Superior temporal gyrus (tissue), 1 donor: Measurements from ENCODE around the gene KLHL11.
"Not testable (repeated sequence)": the region's sequence is repeated elsewhere in the genome, so short reads cannot be mapped to it uniquely, and the experiment has no call there.

ENCODE experiments used
- DNase-seq: peaks from one replicate; pipeline ENCODE4 v3.0.0-alpha.2; 2016; ENCODE audit errors: extremely low spot score

The KLHL11 gene

GRCh38 chr17:41891135-41892020 lies 26.2 kb upstream of the KLHL11 start:
- DNase-seq = no peak

DNA sequence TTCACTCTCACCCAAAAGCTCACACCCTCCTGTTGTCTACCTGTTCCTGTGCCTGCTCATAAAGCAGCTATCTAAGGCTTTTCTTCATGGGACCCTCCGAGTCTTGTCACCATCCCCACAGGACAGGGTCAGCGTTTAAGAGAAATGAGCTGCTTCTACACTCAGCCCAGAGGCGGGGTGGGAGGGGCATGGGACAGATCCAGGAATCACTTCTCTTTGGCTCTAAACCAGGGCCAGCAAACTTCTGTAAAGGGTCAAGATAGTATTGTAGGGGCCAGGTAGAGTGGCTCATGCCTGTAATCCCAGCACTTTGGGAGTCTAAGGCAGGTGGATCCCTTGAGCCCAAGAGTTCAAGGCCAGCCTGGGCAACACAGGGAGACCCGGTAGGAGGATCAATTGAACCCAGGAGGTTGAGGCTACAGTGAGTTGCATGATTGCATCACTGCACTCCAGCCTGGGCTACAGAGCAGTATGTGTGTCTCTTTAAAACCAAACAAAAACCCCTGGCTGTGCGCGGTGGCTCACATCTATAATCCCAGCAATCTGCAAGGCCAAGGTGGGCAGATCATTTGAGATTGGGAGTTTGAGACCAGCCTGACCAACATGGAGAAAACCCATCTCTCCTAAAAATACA lies 23.2 kb upstream of the KLHL11 start:
- DNase-seq = no peak

GRCh38 chr17:41885733-41886132 lies 20.5 kb upstream of the KLHL11 start:
- DNase-seq = peak; percentile 37

DNA sequence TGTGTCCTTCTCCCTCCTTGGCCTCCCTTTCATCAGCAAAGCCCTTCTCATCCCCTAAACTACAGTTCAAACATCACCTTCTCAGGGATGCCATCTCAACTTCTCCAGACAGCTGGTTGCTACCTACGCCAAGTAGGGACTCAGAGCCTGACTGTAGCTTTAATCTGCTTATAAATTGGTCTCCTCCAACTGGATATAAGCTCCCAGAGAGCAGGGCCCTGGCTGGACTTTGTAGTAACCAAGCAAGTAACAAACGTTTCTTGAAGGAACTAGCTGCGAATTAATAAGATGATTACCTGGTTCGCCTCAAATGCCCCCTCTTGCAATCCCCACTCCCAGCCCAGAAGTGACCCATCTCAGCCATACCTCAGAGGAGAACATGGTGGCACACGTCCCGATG lies 17.5 kb upstream of the KLHL11 start:
- DNase-seq = no peak

GRCh38 chr17:41880130-41880529 lies 14.9 kb upstream of the KLHL11 start:
- no peak for DNase-seq

DNA sequence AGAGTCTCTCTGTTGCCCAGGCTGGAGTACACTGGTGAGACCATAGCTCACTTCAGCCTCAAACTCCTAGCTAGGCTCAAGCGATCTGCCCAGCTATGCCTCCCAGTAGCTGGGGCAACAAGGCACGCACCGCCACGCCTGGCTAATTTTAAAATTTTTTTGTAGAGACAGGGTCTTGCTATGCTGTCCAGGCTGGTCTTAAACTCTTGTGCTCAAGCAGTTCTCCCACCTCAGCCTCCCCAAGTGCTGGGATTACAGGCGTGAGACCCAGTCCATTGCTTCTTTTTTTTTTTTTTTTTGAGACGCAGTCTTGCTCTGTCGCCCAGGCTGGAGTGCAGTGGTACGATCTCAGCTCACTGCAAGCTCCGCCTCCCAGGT lies 9.1 kb upstream of the KLHL11 start:
- DNase-seq = not testable (repeated sequence)

- DNase-seq = no peak
These were observed 8.5 kb upstream of the KLHL11 start for GRCh38 chr17:41873559-41874292.

DNA sequence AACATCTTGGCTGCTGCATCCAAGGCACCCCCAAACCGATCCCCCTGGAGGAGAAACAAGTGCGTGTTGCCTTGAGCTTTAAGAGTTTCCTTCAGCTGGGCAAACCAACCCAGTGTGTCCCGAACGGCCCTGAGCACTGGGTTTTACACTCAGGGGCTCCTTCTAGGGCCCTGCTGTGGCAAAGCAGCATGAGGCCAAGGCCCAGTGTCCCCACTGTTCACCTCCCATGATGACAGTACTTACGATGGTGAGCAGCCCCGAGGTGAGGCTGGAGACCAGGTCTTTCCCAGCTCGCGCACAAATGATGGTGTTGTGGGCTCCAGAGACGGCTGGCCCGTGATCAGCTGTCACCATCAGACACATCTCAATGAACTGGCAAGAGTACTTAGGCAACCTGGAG lies 6.6 kb upstream of the KLHL11 start:
- no peak for DNase-seq

- DNase-seq = no peak
These were observed 5.4 kb upstream of the KLHL11 start for GRCh38 chr17:41870627-41871026.

GRCh38 chr17:41870097-41870496 lies 4.9 kb upstream of the KLHL11 start:
- no peak for DNase-seq

- no peak for DNase-seq
These were observed 4.2 kb upstream of the KLHL11 start for GRCh38 chr17:41869426-41869825.

GRCh38 chr17:41868568-41868967 lies 3.3 kb upstream of the KLHL11 start:
- no peak for DNase-seq

DNA sequence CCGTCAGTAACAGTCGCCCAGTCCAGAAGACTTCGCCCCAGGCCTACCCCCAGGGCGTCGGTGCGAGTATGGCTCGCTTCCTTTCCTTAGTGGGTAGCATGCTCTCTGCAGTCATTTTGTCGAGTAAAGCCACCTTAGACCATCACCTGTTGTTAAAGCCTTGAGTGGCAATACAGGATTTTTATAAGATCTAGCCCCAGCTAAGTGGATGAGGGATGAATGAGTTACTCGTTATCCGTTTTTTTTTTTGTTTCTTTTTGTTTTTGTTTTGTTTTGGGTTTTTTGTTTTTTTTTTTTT lies 322 bp upstream of the KLHL11 start:
- DNase-seq = no peak

DNA sequence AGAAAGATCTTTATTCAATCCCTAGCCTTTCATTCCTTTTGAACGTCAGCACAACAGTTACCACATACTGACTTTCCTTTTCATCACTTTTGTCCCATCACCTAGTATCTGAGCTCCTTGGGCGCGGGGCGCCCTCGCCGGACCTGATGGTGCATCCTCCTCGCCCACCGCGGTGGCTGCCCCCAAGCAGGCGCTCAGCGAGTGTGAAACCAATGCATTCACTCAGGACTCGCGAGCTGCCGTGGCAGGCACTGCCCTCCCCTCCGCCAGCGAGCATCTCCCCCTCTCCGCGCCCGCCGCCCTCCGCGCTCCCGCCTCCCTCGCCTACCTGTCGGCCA lies 756 bp downstream of the KLHL11 start:
- DNase-seq = no peak

DNA sequence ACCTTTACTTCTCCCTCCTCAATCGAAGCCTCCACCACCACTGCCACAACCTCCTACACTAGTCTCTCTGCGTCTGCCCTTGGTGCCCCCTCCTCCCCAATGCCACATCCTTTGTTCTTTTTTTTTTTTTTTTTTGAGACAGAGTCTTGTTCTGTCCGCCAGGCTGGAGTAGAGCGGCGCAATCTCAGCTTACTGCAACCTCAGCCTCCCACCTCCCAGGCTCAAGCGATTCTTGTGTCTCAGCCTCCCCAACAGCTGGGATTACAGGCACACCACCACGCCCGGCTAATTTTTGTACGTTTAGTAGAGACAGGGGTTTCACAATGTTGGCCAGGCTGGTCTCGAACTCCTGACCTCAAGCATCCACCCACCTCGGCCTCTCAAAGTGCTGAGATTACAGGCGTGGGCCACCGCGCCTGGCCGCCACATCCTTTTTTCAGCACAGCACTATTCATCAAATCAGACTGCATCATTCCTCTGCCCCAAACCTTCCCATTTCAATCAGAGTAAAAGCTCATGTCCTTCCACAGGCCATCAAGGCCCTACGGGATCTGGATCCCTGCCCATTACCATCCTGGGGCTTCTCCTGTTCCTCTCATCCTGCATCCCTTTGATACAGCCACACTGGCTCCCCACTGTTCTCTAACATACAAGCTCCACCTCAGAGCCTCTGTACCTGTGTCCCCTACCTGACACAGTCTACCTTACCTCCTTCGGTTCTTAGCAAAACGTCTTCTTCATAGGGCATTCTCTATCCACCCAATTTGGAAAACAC lies 2.0 kb downstream of the KLHL11 start:
- peak; percentile 31 for DNase-seq

DNA sequence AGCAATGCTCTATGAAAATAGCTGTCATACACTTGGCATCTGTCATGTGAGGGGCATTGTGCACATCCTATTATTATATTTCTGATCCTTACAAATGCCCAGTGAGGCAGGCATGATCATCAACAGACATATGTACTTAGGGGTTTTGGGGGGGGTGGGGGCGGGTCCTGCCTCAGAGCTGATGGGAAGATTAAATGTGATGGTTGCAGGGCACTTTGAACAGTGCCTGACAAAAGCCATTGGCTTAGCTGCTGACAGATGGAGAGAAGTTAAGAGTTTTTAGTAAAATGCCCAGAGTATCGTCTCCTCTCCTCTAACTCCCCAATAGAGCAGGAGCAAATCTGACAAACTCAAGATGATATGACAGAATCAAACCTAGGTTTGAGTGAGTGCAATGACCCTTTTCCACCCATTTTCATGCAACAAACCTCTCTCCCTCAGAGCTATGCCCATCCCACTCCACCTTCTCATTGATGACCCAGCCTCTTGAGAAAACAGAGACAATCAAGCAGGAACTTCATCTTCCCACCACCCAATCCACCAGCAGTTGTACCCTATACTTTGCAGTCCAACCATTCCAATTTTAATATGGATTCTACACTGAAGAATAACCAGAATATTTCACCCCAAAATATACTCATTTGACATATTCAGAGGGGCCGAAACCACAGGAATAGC lies 4.8 kb downstream of the KLHL11 start:
- DNase-seq = no peak

DNA sequence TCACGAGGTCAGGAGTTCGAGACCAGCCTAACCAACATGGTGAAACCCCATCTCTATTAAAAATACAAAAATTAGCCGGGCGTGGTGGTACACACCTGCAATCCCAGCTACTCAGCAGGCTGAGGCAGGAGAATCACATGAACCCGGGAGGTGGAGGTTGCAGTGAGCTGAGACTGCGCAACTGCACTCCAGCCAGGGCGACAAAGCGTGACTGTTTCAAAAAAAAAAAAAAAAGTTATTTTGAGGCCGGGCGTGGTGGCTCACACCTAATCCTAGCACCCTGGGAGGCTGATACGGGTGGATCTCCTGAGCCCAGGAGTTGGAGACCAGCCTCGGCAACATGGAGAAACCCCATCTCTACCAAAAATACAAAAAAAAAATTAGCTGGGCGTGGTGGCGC lies 13.8 kb downstream of the KLHL11 start:
- not testable (repeated sequence) for DNase-seq

DNA sequence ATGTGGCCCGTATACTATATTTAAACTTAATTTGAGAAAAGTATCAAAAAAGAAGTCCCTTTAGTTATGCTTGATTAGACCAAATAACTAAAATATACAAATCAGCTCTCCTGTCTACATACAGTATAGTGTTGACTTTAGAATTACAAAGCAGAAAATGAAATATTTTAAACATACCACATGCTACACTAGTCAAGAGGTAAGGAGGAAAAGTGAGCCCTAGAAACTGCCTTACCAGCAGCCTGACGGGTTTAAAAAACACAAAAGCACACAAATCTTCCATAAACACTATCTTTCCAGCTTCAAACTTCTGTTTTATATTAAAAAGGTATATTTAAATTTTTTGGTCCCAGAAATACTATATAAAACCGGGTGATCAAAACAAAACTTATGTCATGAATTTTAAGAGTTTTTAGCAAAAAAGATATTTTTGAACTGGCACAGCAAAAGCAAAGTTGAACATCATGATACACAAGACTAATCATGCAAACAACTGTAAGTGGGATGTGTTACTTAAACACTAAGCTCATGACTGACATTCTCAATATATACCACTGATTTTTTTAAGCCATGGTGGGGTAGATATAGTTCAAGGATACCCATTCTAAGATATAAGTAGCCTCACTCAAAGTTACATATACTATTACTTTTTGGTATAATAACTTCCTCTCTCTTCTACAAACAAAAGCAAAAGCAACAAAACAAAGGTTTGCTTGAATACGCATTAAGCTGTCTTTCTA lies 15.8 kb downstream of the KLHL11 start:
- no peak for DNase-seq

GRCh38 chr17:41848788-41849187 lies 16.4 kb downstream of the KLHL11 start:
- no peak for DNase-seq

GRCh38 chr17:41844971-41845370 lies 20.3 kb downstream of the KLHL11 start:
- no peak for DNase-seq

- not testable (repeated sequence) for DNase-seq
These were observed 24.4 kb downstream of the KLHL11 start for GRCh38 chr17:41840781-41841180.
